GM18868 (cell line): ENCODE results near the gene AGMAT.

ENCODE experiments used
- ATAC-seq: cut with Tn5 transposase; IDR thresholded peaks from one replicate; pipeline ENCODE4 v1.9.1; 2021; ENCODE audit warnings: mild to moderate bottlenecking, moderate library complexity; ENCODE audit not compliant: unreplicated experiment

The AGMAT gene

DNA sequence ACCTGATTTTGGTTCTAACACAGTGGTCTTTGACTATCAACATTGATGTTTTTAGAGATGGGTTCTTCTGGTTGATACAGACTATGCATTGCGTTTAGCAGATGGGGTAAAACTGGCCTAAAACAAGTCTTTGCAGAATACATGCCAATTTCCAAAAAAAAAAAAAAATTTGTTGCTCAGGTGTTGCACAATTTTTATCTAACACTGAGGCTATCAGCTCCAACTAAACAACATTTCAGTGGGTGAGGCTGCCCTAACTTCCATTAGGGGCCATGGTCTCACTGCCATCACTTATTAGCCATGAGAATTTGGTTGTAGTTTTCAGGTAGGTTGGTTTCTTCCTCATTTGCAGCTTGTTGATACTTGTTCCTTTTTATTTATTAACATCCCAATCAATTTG, 14.0 kb downstream of the AGMAT start:
- ATAC-seq = no peak

DNA sequence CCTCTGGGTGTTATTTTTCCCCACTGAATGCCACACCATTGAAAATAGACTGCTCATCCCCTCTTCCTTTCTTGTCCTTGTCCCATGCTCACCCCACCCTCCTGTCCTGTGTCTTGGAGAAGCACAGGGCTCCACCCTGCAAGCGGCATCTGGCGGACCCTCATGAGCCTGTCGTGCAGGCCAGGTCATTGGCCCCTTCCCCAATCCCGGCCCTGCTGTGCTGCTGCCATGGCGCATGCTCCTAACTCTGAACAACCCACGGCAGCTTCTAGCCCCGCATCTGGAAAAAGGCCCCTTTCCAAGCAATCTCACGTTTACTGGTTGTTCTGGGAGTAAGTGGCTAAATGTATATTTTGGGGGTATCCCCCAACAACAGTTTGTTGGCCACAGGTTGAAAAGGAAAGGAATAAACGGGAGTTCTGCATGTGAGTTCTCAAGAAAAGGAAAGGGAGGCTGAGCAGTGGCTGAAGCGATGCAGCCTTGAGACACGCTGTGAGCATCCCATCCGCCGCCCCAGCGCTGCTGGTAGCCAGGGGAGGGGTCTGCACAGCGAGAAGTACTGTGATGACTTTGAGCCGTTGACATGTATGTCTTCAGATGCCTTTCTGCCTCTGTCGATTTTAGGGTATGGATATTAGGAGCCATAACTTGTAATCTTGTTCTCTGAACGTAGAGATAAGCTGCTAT, 16.3 kb downstream of the AGMAT start:
- ATAC-seq = no peak

DNA sequence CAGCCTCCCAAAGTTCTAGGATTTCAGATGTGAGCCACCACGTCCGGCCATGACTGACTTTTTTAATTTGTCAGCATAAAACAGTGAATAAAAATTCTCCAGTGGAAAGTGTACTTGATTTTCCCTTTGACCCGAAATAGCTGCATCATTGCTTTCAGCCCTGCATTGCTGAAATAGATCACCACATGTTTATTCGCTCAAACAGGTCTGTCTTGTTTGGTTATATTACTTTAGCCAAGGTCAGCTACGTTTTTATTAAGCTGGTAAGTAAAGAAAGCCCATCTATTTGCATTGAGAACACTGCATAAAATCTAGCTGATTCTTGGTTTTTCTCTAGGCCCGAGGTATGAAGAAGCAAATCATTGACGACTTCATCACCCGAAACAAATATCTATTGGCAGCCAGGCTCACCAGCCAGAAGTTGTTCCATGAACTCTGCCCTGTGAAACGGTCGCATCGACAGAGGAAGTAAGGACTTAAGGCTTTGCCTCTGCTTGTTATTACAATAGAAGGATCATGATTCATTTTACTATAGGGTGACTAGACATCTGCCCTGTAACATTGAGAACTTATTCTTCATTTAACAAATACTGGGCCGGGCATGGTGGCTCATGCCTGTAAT, 25.6 kb downstream of the AGMAT start:
- no peak for ATAC-seq

DNA sequence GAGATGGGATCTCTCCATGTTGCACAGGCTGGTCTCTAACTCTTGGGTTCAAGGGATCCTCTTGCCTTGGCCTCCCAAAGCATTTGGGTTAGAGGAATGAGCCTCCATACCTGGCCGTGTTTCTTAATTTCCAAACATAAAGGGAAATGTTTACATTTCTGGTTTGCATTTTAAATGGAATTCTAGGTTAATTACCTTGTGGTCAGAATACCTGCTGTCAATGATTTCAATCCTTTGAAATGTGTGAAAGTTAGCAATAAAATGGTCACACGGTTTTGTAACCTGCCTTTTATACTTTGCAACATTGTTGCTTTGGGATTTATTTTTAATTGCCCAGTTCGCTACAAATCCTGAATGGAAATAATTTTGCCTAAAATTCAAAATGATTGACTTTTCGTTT, 26.3 kb downstream of the AGMAT start:
- no peak for ATAC-seq

DNA sequence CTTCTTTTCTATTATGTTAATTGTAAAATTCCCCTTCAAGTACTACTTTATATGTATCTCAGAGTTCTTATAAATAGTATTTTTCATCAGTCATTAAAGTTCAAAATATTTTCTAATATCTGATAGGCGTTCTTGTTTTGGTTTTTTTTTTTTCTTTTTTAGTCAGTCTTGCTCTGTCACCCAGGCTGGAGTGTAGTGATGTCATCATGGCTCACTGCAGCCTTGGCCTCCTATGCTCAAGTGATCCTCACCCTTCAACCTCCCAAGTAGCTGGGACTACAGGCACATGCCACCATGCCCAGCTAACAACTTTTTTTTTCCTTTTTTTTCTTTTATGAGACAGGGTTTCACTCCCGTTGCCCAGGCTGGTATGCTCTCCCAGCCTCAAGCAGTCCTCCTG, 27.3 kb downstream of the AGMAT start:
- no peak for ATAC-seq

DNA sequence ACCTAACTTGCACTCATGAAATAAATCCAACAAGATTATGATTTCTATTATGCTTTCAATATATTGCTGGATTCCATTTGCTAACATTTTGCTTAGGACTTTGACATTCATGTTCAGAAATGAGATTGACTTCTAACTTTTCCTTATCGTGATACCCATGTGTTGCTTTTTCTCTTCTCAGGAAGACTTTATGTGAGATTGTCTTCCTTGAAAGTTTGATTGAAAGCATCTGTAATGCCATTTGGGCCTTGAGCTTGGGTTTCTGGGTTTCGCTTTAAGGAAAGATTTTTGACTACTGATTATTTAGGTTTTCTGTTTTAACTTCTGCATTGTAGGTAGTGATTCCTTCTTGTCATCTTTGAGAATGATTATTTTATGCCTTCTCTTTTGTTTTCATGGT, 27.8 kb downstream of the AGMAT start:
- ATAC-seq = no peak

DNA sequence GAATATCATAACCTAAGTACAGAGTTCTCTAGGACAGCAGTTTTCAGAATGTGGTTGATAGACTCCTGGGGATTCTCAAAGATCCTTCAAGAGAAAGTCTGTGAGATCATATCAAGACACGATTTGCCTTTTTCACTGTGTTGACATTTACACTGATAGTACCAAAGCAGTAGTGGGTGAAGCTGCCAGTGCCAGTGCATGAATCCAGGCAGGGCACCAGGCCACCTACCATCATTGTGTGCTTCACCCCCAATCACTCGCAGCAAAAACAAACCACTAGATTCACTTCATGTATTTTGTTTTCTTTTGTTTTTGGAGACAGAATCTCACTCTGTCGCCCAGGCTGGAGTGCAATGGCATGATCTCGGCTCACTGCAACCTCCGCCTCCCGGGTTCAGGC, 34.3 kb downstream of the AGMAT start:
- no peak for ATAC-seq

DNA sequence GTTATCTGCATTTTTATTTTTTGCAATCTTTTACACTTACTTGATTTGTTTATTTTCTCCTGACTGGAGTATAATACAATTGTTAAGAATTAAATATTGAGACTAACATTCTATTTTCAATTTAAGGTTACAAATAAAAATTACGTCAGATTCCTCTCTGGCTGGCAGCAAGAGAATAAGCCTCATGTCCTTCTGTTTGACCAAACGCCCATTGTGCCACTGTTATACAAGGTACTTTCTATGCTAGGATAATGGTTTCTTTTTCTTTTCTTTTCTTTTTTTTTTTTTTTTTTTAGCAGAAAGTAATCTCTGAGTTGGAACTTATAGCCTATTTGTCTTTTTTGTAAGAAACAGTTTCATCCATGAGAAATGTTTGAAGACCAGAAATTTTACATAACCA, 38.2 kb downstream of the AGMAT start:
- ATAC-seq = no peak

DNA sequence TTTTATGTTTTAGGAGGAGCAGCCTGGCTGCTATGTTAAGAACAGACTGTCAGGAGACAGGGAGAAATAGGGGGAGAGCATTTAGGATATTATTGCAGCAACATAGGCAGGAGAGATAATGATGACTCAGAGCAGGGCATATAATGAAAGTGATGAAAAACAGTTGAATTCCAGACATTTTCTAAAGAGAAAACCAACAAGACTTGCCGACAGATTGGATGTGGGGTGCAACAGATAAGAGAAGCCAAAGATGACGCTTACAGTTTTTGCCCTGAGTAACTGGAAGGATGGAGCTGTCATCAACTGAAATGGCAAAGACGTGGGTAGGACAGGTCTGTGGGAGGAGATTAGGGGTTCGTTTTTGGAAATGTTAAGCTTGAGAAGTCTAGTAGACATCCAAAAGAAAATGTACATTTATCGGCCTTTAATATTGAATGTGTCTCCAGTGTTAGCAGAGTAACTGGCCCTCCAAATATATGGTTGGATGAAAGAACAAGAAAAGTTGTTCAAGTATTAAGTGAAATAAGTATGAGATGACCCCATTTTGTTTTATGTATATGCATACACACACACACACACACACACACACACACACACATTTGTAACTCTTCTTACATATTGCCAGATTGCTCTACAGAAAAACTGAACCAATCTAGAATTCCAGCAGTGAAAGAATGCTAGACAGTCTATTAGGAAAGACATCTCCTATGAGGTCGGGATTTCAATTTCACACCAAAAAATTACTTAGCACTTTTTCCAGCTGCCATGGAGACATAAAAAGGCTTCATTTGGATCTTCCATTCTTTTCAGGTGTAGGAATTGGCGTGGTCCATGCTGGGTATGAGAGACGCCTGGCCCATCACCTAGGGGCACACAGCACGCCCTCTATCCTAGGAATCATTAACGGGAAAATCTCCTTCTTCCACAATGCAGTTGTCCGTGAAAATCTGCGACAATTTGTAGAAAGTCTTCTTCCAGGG, 41.0 kb downstream of the AGMAT start:
- no peak for ATAC-seq

DNA sequence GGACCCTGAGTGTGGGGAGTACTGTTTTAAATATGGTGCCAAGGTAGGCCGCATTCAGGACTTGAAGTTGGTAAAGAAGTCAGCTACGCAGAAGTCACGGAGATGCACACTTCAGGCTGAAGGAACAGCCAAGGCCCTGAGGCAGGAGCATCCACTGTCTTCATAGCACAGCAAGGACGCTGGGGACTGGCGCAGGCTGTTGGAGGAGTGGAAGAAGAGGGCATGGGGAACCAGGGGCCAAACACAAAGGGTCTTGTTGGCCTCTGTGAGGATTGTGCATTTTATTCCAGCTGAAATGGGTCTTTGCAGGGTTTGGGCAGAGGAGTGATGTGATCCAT, 41.6 kb downstream of the AGMAT start:
- no peak for ATAC-seq

DNA sequence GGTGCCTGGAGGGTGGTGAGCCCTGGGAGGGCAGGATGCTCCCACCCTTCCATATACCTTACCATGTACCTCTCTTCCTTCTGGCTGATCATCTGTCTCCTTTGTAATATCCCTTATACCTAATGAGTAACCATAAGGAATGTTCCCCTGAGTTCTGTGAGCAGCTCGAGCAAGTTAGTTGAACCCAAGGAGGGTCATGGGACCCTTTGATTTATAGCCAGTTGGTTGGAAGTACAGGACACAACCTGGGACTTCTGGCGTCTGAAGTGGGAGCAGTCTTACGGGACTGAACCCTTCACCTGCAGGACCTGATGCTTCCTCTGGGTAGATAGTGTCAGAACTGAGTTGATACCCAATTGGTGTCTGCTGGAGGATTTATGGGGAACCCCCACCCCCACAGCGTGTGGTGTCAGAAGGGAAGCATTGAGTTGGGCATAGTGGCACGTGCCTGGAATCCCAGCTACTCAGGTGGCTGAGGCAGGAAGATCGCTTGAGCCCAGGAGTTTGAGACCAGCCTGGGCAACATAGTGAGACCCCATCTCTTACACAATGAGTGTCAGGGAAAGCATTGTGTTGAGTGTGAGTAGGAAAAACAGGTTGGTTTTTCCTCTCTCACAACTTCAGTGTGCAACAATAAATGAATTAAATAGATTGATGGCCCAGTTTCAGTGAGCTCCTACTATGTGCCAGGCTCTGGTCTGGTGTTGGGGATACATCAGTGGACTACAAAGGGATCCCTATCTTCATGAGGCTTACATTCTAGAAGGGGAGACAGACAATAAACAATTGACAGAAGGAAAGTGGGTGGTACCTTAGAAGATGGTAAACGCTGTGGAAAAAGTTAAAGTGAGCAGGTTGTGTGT, 42.2 kb downstream of the AGMAT start:
- ATAC-seq = no peak

DNA sequence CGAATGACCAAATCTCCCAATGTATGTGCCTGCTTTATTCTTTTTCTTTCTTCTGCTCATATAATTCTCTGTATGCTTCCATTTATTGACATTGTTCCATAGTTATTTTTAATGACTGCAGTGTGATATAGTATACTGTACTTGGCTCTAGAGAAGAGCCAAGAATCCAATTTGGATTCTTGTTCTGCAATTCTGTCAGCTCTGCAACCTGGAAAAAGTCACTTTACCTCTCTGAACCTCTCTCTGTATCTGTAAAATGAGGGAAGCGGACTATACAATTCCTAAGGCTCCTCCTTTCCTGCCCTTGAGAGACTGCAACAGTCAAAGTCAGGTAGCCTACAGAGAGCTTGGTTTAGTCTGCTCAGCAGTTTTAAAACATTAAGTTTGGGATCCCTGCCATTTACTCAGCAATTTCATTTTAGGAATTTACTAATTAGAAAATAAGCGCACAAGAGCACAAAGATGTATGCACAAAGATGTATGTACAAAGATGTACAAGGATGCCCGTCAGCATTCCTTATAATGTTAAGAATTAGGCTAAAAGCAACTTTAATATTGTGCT, 43.5 kb downstream of the AGMAT start:
- ATAC-seq = no peak

DNA sequence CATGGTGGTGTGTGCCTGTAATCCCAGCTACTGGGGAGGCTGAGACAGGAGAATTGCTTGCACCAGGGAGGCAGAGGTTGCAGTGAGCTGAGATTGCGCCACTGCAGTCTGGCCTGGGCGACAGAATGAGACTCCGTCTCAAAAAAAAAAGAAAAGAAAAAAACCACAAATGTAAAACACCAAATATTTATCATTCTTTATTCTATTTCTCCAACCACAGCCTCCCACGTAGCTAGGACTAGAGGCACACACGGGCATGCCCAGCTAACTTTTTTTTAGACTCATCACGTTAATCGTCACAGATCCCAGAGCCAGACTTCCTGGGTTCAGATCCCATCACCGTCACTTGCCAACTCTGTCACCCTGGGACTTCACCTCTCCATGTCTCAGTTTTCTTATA, 44.7 kb downstream of the AGMAT start:
- no peak for ATAC-seq

DNA sequence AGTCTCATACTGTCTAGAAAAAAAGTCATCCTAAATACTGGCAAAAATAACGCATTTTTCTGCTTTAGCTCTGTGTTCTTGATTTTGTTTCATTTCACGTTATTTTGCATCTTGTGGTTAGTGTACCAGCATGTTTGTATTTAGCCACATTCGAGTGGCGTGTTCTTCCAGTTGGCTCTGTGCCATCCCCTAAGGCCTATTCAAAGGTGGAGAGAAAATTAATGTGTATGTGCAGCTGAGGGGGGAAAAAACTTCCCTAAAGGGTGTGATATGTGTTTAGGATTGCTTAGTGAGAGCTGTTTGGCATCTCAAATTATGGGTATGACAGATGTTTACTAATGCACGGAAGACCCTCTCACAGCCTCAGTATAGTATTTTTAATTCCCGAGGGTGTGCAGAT, 46.1 kb downstream of the AGMAT start:
- no peak for ATAC-seq

DNA sequence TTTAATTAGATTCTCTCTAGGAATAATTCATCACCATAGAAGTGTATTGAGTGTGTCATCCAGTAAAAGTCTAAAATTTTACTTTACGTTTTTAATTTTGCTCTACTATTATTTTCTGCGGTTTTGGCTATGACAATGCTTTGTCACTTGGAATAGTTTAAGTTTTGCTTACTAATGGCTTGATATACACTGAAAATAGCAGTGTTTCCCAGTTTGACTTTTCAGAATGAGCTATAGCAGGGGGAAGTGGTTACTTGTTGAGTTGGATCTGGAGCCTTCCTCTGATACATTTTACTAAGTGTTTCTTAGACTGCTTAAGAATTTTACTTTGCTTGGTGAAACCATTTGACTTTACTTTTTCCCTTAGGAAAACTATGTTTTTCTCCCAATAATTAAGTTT, 53.2 kb downstream of the AGMAT start:
- ATAC-seq = no peak

DNA sequence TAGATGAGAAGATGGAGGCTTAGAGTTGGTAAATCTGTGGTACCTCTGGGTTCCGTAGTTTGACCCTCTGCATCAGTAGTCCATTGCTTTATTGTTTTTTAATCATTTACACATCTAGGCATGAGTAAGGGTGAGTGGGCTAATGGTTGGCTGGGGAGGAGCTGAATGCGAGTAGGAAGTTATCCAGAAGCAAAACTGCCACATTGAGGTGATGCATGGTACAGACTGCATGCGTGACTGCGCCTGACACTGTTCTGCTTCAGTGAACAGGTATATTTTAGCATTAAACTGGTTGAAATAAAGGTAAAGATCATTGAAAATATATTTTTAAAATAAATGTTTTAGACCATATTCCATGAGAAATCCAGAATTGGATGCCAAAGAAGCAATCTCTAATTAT, 53.8 kb downstream of the AGMAT start:
- ATAC-seq = no peak

DNA sequence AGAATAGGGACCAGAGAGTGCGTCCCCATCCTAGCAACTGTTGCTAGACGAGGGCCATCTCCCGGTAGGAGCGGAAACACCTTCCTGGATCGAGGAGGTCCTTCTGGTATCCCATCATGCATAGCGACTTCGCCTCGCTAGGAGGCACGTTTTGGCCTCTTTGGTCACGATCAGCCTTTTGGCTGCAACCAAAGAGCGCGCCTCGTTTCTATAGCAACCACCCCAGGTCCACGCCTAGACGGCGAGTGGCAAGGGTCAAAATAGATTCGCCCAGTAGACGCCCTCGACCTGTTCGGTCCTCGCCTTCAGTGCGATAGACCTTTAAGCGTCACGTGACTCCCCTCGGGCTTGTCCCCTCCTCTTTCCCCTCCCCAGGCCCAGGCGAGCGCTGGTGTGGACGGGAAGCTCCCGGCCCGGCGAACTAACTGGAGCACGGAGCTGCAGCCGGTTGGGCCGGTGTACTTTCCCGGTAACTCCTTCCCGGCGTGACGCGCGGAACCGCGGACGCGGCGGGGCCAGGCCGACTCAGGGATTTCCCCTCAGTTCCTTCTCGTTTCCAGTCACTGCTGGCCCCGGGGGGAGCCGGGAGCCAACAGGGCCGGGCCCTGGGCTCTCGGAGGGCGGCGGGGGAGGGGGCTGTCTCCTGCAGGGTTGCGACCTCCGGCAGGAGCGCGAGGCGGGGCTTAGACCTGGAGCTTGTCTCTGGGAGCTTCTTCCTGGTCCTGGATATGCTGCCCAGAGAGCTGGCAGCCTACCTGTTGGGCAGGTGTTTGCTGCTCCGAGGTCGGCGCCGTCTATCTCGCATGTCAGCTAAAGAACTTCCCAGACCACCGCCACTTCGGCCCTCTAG, 58.1 kb downstream of the AGMAT start, which contains the start of gene DNAJC16:
TSS of gene DNAJC16 (plus strand) at position 359 of the 850 bp plus-strand sequence. CDS start 2,258 bp downstream, outside the sequence.
- ATAC-seq = peak; percentile 56

DNA sequence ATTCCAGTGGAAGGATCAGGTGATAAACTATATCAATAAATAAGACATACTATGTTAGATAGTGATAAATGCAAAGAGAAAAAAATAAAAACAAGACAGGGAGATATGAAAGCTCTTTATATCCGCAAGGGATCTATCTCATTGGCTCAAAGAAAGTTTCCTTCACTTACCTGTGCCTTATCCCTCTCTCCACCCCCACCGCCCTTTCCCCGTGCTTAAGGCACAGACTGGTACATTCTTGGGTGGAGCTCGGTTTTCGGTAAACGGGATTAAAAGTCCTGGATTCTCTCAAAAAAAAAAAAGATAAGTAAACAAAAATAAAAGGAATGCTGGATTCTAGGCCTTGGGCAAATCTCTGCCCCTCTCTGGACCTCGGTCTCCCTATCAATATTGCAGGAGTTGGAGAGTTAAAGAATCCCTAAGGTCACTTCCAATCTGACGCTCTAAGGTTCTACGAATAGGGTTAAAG, 58.8 kb downstream of the AGMAT start:
- no peak for ATAC-seq
